ENCODE measurements around the gene ZNF200.

Gene ZNF200

DNA sequence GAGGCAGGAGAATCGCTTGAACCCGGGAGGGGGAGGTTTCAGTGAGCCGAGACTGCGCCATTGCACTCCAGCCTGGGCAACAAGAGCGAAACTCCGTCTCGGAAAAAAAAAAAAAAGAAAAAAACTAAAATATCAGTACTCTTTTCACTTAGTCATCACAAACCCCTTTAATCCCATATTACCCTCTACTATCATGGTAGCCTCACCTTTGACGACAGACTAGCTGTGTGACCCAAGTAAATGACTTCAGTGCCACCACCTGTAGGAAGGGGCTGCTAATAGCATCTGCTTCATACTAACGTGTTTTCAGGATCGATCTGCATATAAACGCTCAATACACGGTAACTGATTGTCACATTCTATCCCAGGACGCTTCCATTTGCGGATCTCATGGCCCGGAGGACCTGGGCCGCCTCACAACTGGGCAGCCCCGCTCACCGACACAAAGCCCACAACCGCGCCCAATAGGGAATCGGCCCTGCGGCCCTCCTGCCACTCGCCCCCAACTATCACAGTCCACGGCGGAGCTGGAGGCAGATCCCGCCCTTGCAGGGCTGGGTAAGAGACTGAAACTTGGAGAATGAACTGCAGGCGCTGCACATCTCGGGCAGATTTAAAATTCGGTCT, 47.3 kb upstream of the ZNF200 start:
- Histone ChIP-seq H3K9me2 (replicated peaks; ENCODE audit: control insufficient read depth, low read length) (no peaks in the 10 kb centered on the region), H3K27ac (ENCODE audit: low read depth, low read length) (peak overlapping the region; percentile 84), H3K27me3 (ENCODE audit: control insufficient read depth, low read length) (peaks cover 2% of the 10 kb centered on the region), H3K4me2 (ENCODE audit: low read length) (peak overlapping the region; percentile 98), H3K36me3 (ENCODE audit: control insufficient read depth, low read length) (peaks cover 38% of the 10 kb centered on the region), H4K20me1 (ENCODE audit: control insufficient read depth, insufficient read depth, low read depth, low read length) (no peaks in the 10 kb centered on the region), H3K4me3 (ENCODE audit: low read length) (peak overlapping the region; percentile 77), H3F3A (ENCODE audit: control insufficient read depth, insufficient read depth) (no peaks in the 10 kb centered on the region), H3K4me1 (ENCODE audit: control insufficient read depth, low read length) (peaks cover 24% of the 10 kb centered on the region), H3K9me3 (ENCODE audit: control insufficient read depth, insufficient read depth, low read length) (peaks cover 32% of the 10 kb centered on the region), H3K79me2 (ENCODE audit: control insufficient read depth, low read length) (peaks cover 39% of the 10 kb centered on the region)
- TF ChIP-seq, protein P1, sequence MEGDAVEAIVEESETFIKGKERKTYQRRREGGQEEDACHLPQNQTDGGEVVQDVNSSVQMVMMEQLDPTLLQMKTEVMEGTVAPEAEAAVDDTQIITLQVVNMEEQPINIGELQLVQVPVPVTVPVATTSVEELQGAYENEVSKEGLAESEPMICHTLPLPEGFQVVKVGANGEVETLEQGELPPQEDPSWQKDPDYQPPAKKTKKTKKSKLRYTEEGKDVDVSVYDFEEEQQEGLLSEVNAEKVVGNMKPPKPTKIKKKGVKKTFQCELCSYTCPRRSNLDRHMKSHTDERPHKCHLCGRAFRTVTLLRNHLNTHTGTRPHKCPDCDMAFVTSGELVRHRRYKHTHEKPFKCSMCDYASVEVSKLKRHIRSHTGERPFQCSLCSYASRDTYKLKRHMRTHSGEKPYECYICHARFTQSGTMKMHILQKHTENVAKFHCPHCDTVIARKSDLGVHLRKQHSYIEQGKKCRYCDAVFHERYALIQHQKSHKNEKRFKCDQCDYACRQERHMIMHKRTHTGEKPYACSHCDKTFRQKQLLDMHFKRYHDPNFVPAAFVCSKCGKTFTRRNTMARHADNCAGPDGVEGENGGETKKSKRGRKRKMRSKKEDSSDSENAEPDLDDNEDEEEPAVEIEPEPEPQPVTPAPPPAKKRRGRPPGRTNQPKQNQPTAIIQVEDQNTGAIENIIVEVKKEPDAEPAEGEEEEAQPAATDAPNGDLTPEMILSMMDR (IDR thresholded peaks at IDR 0.05; ENCODE audit: low read depth, low read length, poor library complexity, severe bottlenecking): no peak
- TF ChIP-seq EZH2phosphoT487 (IDR thresholded peaks at IDR 0.05; ENCODE audit: borderline replicate concordance, low read length): no peak

DNA sequence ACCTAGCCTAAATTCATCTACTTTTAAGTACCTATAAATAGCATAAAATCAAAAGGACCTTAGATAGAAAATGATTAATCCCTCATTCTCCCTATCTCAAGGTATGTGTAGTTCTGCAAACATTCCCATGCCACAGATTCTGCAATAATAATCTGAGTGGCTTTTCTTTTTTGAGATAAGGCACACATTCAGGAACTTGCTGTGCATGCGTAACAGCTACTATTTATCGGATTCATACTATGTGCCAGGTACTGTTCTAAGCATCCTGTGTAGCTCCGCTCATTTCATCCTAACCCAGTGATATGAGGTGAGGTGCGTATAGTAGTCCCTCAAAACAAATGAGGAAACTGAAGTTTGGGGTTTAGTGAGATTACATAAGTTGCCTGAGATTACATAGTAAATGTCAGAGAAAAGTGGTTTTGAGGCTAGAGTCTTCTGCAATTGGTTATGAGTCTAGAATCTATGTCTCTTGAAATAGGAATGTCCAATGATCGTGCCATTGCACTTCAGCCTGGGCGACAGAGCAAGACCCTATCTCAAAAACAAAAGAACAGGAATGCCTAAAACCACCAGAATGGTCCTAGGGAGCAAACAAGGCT, 46.4 kb upstream of the ZNF200 start:
- Histone ChIP-seq H3K4me3 (ENCODE audit: low read length) (no peak overlapping the region), H3K27me3 (ENCODE audit: control insufficient read depth, low read length) (peaks cover 11% of the 10 kb centered on the region), H3K4me1 (ENCODE audit: control insufficient read depth, low read length) (peaks cover 24% of the 10 kb centered on the region), H3F3A (ENCODE audit: control insufficient read depth, insufficient read depth) (no peaks in the 10 kb centered on the region), H4K20me1 (ENCODE audit: control insufficient read depth, insufficient read depth, low read depth, low read length) (no peaks in the 10 kb centered on the region), H3K9me3 (ENCODE audit: control insufficient read depth, insufficient read depth, low read length) (peaks cover 24% of the 10 kb centered on the region), H3K9me2 (replicated peaks; ENCODE audit: control insufficient read depth, low read length) (no peaks in the 10 kb centered on the region), H3K36me3 (ENCODE audit: control insufficient read depth, low read length) (peaks cover 29% of the 10 kb centered on the region), H3K79me2 (ENCODE audit: control insufficient read depth, low read length) (peaks cover 31% of the 10 kb centered on the region), H3K4me2 (ENCODE audit: low read length) (no peak overlapping the region), H3K27ac (ENCODE audit: low read depth, low read length) (no peak overlapping the region)
- TF ChIP-seq, protein P1 (IDR thresholded peaks at IDR 0.05; ENCODE audit: low read depth, low read length, poor library complexity, severe bottlenecking): no peak
- no peak for TF ChIP-seq EZH2phosphoT487 (IDR thresholded peaks at IDR 0.05; ENCODE audit: borderline replicate concordance, low read length)

DNA sequence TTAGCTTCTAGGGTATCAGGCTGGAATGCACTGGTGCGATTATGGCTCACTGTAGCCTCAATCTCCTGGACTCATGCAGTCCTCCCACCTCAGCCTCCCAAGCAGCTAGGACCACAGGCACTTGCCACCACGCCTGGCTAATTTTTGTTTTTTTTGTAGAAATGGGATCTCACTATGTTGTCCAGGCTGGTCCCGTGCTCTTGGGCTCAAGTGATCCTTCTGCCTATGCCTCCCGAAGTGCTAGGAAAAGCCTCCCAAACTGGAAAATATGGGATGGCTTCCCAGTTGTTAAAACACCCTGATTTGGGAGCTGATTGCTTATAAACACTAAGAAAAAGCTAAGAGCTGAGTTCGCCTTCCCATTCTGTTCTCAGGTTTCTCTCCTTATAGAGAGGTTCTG, 41.7 kb upstream of the ZNF200 start:
- peaks cover 12% of the 10 kb centered on the region for H3K27me3 ChIP-seq (ENCODE audit: control insufficient read depth, low read length)
- H3K4me1 ChIP-seq (ENCODE audit: control insufficient read depth, low read length): peaks cover 5% of the 10 kb centered on the region
- H3K36me3 ChIP-seq (ENCODE audit: control insufficient read depth, low read length): no peaks in the 10 kb centered on the region
- no peak for TF ChIP-seq EZH2phosphoT487 (IDR thresholded peaks at IDR 0.05; ENCODE audit: borderline replicate concordance, low read length)
- TF ChIP-seq, protein P1 (IDR thresholded peaks at IDR 0.05; ENCODE audit: low read depth, low read length, poor library complexity, severe bottlenecking): no peak
- H3K27ac ChIP-seq (ENCODE audit: low read depth, low read length): no peak overlapping the region
- no peak overlapping the region for H3K4me2 ChIP-seq (ENCODE audit: low read length)
- no peak overlapping the region for H3K4me3 ChIP-seq (ENCODE audit: low read length)
- H3F3A ChIP-seq (ENCODE audit: control insufficient read depth, insufficient read depth): no peaks in the 10 kb centered on the region
- no peaks in the 10 kb centered on the region for H3K9me2 ChIP-seq (replicated peaks; ENCODE audit: control insufficient read depth, low read length)
- H3K9me3 ChIP-seq (ENCODE audit: control insufficient read depth, insufficient read depth, low read length): 0 out of 2 replicates have a peak, but pooled peaks cover 5% of the 10 kb centered on the region
- no peaks in the 10 kb centered on the region for H3K79me2 ChIP-seq (ENCODE audit: control insufficient read depth, low read length)
- no peaks in the 10 kb centered on the region for H4K20me1 ChIP-seq (ENCODE audit: control insufficient read depth, insufficient read depth, low read depth, low read length)
